Measurements from ENCODE around the gene SETDB2.

Gene SETDB2

DNA sequence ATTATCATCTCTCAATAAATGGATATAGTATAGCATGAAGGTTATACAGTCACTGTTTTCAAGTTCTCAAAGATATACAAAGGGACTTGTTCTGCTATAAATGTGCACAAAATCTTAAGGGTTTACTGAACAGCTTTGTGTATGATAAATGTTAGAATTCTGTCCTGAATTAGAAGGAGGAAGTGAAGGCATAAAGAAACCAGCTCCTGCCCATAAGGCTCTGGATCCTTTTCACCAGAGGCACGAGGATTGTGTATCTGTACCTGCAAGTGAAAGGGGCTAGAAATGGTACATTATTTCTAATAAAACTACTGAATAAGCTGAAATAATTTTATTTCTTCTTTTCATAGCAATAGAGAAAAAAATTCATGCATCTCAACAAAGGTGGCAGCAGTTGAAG, 84.1 kb downstream of the SETDB2 start:
- TF ChIP-seq, protein P1, sequence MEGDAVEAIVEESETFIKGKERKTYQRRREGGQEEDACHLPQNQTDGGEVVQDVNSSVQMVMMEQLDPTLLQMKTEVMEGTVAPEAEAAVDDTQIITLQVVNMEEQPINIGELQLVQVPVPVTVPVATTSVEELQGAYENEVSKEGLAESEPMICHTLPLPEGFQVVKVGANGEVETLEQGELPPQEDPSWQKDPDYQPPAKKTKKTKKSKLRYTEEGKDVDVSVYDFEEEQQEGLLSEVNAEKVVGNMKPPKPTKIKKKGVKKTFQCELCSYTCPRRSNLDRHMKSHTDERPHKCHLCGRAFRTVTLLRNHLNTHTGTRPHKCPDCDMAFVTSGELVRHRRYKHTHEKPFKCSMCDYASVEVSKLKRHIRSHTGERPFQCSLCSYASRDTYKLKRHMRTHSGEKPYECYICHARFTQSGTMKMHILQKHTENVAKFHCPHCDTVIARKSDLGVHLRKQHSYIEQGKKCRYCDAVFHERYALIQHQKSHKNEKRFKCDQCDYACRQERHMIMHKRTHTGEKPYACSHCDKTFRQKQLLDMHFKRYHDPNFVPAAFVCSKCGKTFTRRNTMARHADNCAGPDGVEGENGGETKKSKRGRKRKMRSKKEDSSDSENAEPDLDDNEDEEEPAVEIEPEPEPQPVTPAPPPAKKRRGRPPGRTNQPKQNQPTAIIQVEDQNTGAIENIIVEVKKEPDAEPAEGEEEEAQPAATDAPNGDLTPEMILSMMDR (IDR thresholded peaks at IDR 0.05; ENCODE audit: insufficient read depth, low read depth, low read length, missing control alignments) = no peak
- DNase-seq (ENCODE audit: low read depth) = no peak
- no peak overlapping the region for H3K4me3 ChIP-seq (ENCODE audit: low read length)

GRCh38 chr13:49530457-49530856, 86.4 kb downstream of the SETDB2 start:
- H3K4me3 ChIP-seq (ENCODE audit: low read length) = no peak overlapping the region
- TF ChIP-seq, protein P1 (IDR thresholded peaks at IDR 0.05; ENCODE audit: insufficient read depth, low read depth, low read length, missing control alignments) = no peak
- no peak for DNase-seq (ENCODE audit: low read depth)

DNA sequence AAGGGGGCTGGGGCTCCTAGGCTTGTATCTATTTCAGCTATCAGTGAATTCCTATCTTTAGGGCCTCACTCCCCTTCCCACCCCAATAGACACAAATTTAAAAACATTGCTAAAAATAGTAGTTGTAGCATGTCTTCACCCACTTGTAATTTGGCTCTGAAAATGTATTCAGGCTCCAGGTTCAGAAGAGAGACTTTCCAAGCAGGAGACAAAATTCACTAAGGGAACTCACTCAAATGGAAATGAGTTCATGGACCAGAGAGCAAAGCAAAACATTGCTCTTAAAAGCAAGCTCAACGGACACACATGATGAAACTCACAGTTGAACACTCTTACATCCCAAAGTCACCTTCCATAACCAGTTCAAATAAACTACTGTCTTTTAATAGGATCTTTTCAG, 88.5 kb downstream of the SETDB2 start:
- no peak for DNase-seq (ENCODE audit: low read depth)
- no peak overlapping the region for H3K4me3 ChIP-seq (ENCODE audit: low read length)
- TF ChIP-seq, protein P1 (IDR thresholded peaks at IDR 0.05; ENCODE audit: insufficient read depth, low read depth, low read length, missing control alignments) = no peak

- DNase-seq (ENCODE audit: low read depth) = no peak
- TF ChIP-seq, protein P1 (IDR thresholded peaks at IDR 0.05; ENCODE audit: insufficient read depth, low read depth, low read length, missing control alignments) = no peak
- no peak overlapping the region for H3K4me3 ChIP-seq (ENCODE audit: low read length)
These were observed 88.9 kb downstream of the SETDB2 start for GRCh38 chr13:49533011-49533410.

DNA sequence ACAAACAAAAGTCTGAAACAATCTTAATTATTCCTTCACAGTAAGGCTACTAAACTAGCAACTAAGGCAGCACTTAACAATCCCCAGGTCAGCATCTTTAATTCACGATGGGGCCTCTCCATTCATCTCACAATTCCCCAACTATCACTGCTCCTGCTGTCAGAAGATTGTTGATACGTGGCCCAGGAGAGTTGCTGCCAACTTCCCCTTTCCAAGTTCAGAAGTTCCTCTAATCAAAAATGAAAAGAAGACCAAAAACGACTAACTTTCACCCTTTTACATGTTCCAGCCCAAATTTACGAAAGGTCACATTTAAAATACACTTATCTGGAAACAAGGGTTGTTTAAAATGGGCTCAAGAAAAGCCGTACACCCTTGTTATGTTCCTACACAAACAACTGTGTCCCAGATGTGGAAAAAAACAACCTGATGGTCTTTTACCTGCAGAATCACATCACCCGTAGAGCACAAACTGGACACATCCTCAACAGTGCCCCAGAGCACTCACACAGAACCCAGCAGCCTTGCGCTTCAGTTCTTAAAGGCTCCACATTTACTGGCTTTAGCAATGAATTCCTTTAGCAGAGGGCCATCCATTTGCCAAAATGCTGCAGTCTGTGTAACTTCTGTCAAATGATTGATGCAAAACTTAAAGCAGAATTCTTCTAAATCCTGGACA, 89.7 kb downstream of the SETDB2 start:
- no peak for DNase-seq (ENCODE audit: low read depth)
- TF ChIP-seq, protein P1 (IDR thresholded peaks at IDR 0.05; ENCODE audit: insufficient read depth, low read depth, low read length, missing control alignments) = no peak
- H3K4me3 ChIP-seq (ENCODE audit: low read length) = no peak overlapping the region

- no peak overlapping the region for H3K4me3 ChIP-seq (ENCODE audit: low read length)
- TF ChIP-seq, protein P1 (IDR thresholded peaks at IDR 0.05; ENCODE audit: insufficient read depth, low read depth, low read length, missing control alignments) = no peak
- DNase-seq (ENCODE audit: low read depth) = no peak
These were observed 92.2 kb downstream of the SETDB2 start for GRCh38 chr13:49536144-49536873.
